CD14-positive monocyte (primary cell): ENCODE data around the gene RNF121. TPM values are rescaled to one million over a fixed set of nuclear protein-coding genes. Genes with fewer than 3 reads are reported as not detected.

Experiments
- DNase-seq, 3 donors: peaks; one replicate each; pipeline ENCODE4 v3.0.0-alpha.2; 2011 to 2022
- H2AFZ ChIP-seq: 2 replicates; pipeline ENCODE4 v1.6.0; 2012; ENCODE audit warnings: mild to moderate bottlenecking, low read depth, low read length, inconsistent platforms; ENCODE audit not compliant: insufficient read depth, poor library complexity, severe bottlenecking
- H3K27ac ChIP-seq, 2 donors: 1 replicate in 1 of 2; 2 replicates in 1 of 2; pipeline ENCODE4 v1.5.1; 2012 to 2013; ENCODE audit warnings: low read length in 2 of 2, control low read depth in 1 of 2, inconsistent platforms in 1 of 2, low read depth in 1 of 2, mild to moderate bottlenecking in 1 of 2
- H3K27me3 ChIP-seq, 2 donors: one replicate each; pipeline versions ENCODE4 v1.6.0 to v1.6.1; 2011 to 2013; ENCODE audit warnings: low read length in 2 of 2; ENCODE audit not compliant: control insufficient read depth in 2 of 2, insufficient read depth in 2 of 2
- H3K36me3 ChIP-seq, 2 donors: replicated peaks in 1 of 2; 1 replicate in 1 of 2; 2 replicates in 1 of 2; pipeline versions ENCODE4 v1.5.1 to v1.6.1; 2012 to 2013; ENCODE audit warnings: low read length in 2 of 2, control low read depth in 1 of 2, inconsistent platforms in 1 of 2, mild to moderate bottlenecking in 1 of 2; ENCODE audit not compliant: insufficient read depth in 2 of 2, control insufficient read depth in 1 of 2
- H3K4me1 ChIP-seq, 2 donors: 1 replicate in 1 of 2; 2 replicates in 1 of 2; pipeline versions ENCODE4 v1.5.1 to v1.6.1; 2012 to 2013; ENCODE audit warnings: low read length in 2 of 2, control low read depth in 1 of 2, inconsistent platforms in 1 of 2, mild to moderate bottlenecking in 1 of 2, moderate library complexity in 1 of 2; ENCODE audit not compliant: insufficient read depth in 2 of 2, control insufficient read depth in 1 of 2
- H3K4me2 ChIP-seq: replicated peaks from 2 replicates; pipeline ENCODE3; 2012; ENCODE audit warnings: low read length, moderate library complexity, mild to moderate bottlenecking; ENCODE audit not compliant: poor library complexity, severe bottlenecking; ENCODE audit errors: extremely low read depth
- H3K4me3 ChIP-seq, 3 experiments: fragments of 200-600 bp in 1 of 3; sonication (generic) in 1 of 3; replicated peaks in 1 of 3; 1 replicate in 2 of 3; 2 replicates in 1 of 3; pipeline ENCODE4 v1.5.1; 2011 to 2013; ENCODE audit warnings: low read length in 3 of 3, mild to moderate bottlenecking in 3 of 3, control low read depth in 2 of 3, low read depth in 2 of 3, inconsistent platforms in 1 of 3, moderate library complexity in 1 of 3
- H3K79me2 ChIP-seq: 2 replicates; pipeline ENCODE4 v1.6.0; 2012; ENCODE audit warnings: mild to moderate bottlenecking, control low read depth, inconsistent platforms, low read length, moderate library complexity; ENCODE audit not compliant: insufficient read depth
- H3K9ac ChIP-seq: 2 replicates; pipeline ENCODE4 v1.6.0; 2017; ENCODE audit warnings: low read length, mild to moderate bottlenecking; ENCODE audit not compliant: insufficient read depth, poor library complexity, severe bottlenecking
- H3K9me3 ChIP-seq, 2 donors: replicated peaks in 1 of 2; 1 replicate in 1 of 2; 2 replicates in 1 of 2; pipeline versions ENCODE4 v1.5.1 to v1.6.1; 2012 to 2013; ENCODE audit warnings: low read length in 2 of 2, control low read depth in 1 of 2; ENCODE audit not compliant: control insufficient read depth in 1 of 2, insufficient read depth in 1 of 2
- H4K20me1 ChIP-seq: 2 replicates; pipeline ENCODE4 v1.6.0; 2012; ENCODE audit warnings: mild to moderate bottlenecking, low read length, control low read depth, moderate library complexity; ENCODE audit not compliant: insufficient read depth
- H3K27ac Mint-ChIP-seq, 7 donors: one replicate each; pipeline ENCODE4 v1.8.0; 2020; ENCODE audit warnings: mild to moderate bottlenecking in 7 of 7, mixed read lengths in 7 of 7, moderate library complexity in 6 of 7, inconsistent platforms in 2 of 7
- H3K27me3 Mint-ChIP-seq, 3 donors: one replicate each; pipeline ENCODE4 v1.8.0; 2021 to 2022; ENCODE audit warnings: low read depth in 3 of 3, mild to moderate bottlenecking in 3 of 3, mixed read lengths in 3 of 3, moderate library complexity in 3 of 3, inconsistent platforms in 1 of 3
- H3K36me3 Mint-ChIP-seq, 2 donors: one replicate each; pipeline ENCODE4 v1.8.0; 2020; ENCODE audit warnings: mixed read lengths in 2 of 2, inconsistent platforms in 1 of 2, mild to moderate bottlenecking in 1 of 2
- H3K4me1 Mint-ChIP-seq: one replicate; pipeline ENCODE4 v1.8.0; 2020; ENCODE audit warnings: mild to moderate bottlenecking, mixed read lengths
- H3K4me3 Mint-ChIP-seq, 2 donors: one replicate each; pipeline ENCODE4 v1.8.0; 2020; ENCODE audit warnings: mild to moderate bottlenecking in 2 of 2, mixed read lengths in 2 of 2, moderate library complexity in 1 of 2
- H3K9me3 Mint-ChIP-seq, 7 donors: one replicate each; pipeline ENCODE4 v1.8.0; 2020 to 2022; ENCODE audit warnings: mixed read lengths in 7 of 7, mild to moderate bottlenecking in 6 of 7, moderate library complexity in 6 of 7, inconsistent platforms in 2 of 7
- WGBS: methylation state at CpG from one replicate; pipeline ENCODE4 v1.1.5; 2013; ENCODE audit warnings: missing lambda C conversion rate; ENCODE audit not compliant: insufficient coverage; 5-methylcytosine and 5-hydroxymethylcytosine counted together
- intact Hi-C, 2 donors: fragments of 100-400 bp; cut with micrococcal nuclease; formaldehyde crosslinking; loops; one replicate each; pipeline versions ENCODE4 v1.15.0 to v1.15.1; 2023
- polyA plus RNA-seq, 3 donors: library from polyadenylated mRNA; depleted of rRNA in 1 of 3; unstranded in 2 of 3; stranded (reverse) in 1 of 3; fragments of 300-500 nt in 2 of 3; fragments of >200 nt in 1 of 3; fragmentation: Illumina TruSeq in 2 of 3; gene quantifications; 1 replicate in 2 of 3; 2 replicates in 1 of 3; pipeline ENCODE4 v1.2.3, GENCODE V29; 2012 to 2021
- TF ChIP-seq, protein P1 (sequence below): fragments of 200-600 bp; IDR thresholded peaks from one replicate; pipeline ENCODE4 v1.8.0; 2022; ENCODE audit warnings: antibody characterized with exemption, mild to moderate bottlenecking

RNF121 gene
- polyA plus RNA-seq, 3 donors: 7.7 to 25.2 (median 9.2) TPM

- Mint-ChIP-seq H3K4me1 (no peaks in the 10 kb centered on the region), H3K27me3 (no peaks in the 10 kb centered on the region), H3K4me3 (no peak overlapping the region), H3K9me3 (no peaks in the 10 kb centered on the region), H3K36me3 (peaks cover 64 to 71% of the 10 kb centered on the region in 2 donors), H3K27ac (peak overlapping the region in 3 of 7 donors; percentile 10 to 42 (median 16))
- H3K9me3 ChIP-seq: no peaks in the 10 kb centered on the region
- H3K27ac ChIP-seq: no peak overlapping the region
- no peaks in the 10 kb centered on the region for H3K27me3 ChIP-seq
- peaks cover 33 to 53% of the 10 kb centered on the region in 2 donors for H3K36me3 ChIP-seq
- no peak overlapping the region for H3K4me3 ChIP-seq
- WGBS: 100% methylated on average over 1 of the region's 5 CpGs
- intact Hi-C loops: no loop called here
- H2AFZ ChIP-seq: no peak overlapping the region
- no peak overlapping the region for H3K4me2 ChIP-seq
- H3K4me1 ChIP-seq: no peaks in the 10 kb centered on the region
- no peak for DNase-seq
- H3K9ac ChIP-seq: no peak overlapping the region
- TF ChIP-seq, protein P1, sequence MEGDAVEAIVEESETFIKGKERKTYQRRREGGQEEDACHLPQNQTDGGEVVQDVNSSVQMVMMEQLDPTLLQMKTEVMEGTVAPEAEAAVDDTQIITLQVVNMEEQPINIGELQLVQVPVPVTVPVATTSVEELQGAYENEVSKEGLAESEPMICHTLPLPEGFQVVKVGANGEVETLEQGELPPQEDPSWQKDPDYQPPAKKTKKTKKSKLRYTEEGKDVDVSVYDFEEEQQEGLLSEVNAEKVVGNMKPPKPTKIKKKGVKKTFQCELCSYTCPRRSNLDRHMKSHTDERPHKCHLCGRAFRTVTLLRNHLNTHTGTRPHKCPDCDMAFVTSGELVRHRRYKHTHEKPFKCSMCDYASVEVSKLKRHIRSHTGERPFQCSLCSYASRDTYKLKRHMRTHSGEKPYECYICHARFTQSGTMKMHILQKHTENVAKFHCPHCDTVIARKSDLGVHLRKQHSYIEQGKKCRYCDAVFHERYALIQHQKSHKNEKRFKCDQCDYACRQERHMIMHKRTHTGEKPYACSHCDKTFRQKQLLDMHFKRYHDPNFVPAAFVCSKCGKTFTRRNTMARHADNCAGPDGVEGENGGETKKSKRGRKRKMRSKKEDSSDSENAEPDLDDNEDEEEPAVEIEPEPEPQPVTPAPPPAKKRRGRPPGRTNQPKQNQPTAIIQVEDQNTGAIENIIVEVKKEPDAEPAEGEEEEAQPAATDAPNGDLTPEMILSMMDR: no peak
- no peaks in the 10 kb centered on the region for H4K20me1 ChIP-seq
- H3K79me2 ChIP-seq: no peaks in the 10 kb centered on the region
Measured at GRCh38 chr11:71913756-71914526, 14.9 kb upstream of the RNF121 start.

GRCh38 chr11:71914617-71915189 is 14.1 kb upstream of the RNF121 start:
- Mint-ChIP-seq H3K4me1 (no peaks in the 10 kb centered on the region), H3K27ac (no peak overlapping the region), H3K36me3 (peaks cover 64 to 71% of the 10 kb centered on the region in 2 donors), H3K9me3 (no peaks in the 10 kb centered on the region), H3K27me3 (no peaks in the 10 kb centered on the region), H3K4me3 (no peak overlapping the region)
- H2AFZ ChIP-seq: no peak overlapping the region
- peaks cover 33 to 53% of the 10 kb centered on the region in 2 donors for H3K36me3 ChIP-seq
- H4K20me1 ChIP-seq: no peaks in the 10 kb centered on the region
- no peak overlapping the region for H3K27ac ChIP-seq
- TF ChIP-seq, protein P1: no peak
- DNase-seq: no peak
- H3K9me3 ChIP-seq: no peaks in the 10 kb centered on the region
- 96% methylated on average over 7 of the region's 7 CpGs for WGBS
- H3K79me2 ChIP-seq: no peaks in the 10 kb centered on the region
- H3K4me1 ChIP-seq: no peaks in the 10 kb centered on the region
- intact Hi-C loops: no loop called here
- H3K4me3 ChIP-seq: no peak overlapping the region
- H3K27me3 ChIP-seq: no peaks in the 10 kb centered on the region
- no peak overlapping the region for H3K4me2 ChIP-seq
- H3K9ac ChIP-seq: no peak overlapping the region
